AG08396 (cell line): ENCODE results near the gene RCN1.
A peak's percentile ranks its signal among the peaks of the same experiment; 100 is the strongest.
"Not testable (repeated sequence)": the region's sequence is repeated elsewhere in the genome, so short reads cannot be mapped to it uniquely, and the experiment has no call there.

Source experiments
- DNase-seq: peaks from one replicate; pipeline ENCODE4 v3.0.0; 2012; ENCODE audit warnings: low spot score, mixed read lengths

RCN1 gene

DNA sequence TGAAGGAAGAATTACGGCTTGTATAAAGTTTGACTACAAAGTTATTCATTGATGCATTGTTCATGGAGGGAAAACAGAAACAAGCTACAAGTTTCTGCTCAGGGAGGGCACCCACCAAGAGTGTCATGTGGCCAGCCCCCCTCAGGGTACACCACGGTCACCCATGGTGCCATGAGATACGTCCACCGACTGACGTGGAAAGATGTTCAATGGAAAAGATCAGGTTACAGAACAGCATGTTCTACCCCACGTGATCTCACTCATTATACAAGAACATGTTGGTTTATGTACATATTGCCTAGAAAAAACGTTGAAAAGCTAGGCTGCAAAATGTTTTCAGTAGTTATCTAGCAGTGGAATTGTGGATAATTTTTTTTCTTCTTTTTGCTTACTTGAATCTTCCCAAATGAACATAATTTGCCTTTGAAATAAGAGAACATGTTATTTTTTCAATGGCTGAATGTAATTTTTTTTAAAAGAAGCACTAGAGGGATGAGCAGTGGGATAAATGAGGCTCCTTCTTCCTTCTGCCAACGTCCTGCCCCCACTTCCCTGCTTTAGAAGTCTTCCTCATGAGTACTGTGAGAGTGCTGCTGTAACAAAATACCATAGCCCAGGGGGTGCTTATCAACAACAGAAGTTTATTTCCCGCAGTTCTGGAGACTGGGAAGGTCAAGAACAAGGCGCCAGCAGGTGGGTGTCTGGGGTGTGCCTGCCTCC, 22.5 kb downstream of the RCN1 start:
- no peak for DNase-seq

DNA sequence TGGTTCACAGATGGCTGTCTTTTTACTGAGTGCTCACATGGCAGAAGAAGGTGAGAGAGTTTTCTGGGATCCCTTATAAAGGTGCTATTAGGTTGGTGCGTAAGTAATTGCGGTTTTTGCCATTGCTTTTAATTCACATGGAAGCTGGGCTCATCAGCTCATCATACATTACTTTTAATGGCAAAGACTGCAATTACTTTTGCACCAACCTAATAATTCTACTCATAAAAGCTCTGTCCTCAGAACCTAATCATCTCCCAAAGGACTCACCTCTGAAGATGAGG, 23.0 kb downstream of the RCN1 start:
- no peak for DNase-seq

DNA sequence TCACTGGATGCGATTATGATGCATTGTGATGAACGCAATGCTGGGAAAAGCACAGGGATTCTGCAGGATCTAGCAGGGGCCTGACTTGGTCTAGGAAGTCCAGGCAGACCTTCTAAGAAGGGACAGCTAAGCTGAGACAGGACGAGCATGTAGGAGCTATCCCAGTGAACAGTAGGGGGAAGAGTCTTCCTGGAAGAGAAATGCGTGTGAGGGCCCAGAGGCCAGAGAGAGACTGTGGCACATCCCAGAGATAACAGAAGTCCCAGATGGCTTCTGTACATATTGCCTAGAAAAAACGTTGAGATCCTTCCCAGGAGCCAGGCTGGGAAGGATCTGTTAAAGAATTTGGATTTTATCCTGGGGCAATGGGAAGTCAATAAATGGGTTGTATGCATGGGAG, 24.6 kb downstream of the RCN1 start:
- no peak for DNase-seq

DNA sequence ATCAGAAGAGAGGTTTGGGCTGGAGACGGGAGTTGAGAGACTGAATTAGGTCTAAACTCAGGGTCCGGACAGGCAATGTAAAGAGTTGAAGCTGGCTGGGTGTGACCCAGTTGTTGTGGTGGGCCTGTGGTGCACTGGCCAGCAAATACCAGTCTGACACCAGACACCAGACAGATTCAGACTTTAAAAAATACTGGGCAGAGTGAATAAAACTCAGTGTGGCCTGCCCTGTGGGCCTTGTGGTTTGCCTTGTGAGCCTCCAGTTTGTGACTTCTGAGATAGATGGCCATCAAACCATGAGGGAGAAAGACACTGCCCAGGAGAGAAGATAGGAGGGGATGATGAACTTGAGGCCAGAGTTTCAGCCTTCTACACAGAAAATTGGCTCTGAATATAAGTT, 25.8 kb downstream of the RCN1 start:
- DNase-seq, result no peak

DNA sequence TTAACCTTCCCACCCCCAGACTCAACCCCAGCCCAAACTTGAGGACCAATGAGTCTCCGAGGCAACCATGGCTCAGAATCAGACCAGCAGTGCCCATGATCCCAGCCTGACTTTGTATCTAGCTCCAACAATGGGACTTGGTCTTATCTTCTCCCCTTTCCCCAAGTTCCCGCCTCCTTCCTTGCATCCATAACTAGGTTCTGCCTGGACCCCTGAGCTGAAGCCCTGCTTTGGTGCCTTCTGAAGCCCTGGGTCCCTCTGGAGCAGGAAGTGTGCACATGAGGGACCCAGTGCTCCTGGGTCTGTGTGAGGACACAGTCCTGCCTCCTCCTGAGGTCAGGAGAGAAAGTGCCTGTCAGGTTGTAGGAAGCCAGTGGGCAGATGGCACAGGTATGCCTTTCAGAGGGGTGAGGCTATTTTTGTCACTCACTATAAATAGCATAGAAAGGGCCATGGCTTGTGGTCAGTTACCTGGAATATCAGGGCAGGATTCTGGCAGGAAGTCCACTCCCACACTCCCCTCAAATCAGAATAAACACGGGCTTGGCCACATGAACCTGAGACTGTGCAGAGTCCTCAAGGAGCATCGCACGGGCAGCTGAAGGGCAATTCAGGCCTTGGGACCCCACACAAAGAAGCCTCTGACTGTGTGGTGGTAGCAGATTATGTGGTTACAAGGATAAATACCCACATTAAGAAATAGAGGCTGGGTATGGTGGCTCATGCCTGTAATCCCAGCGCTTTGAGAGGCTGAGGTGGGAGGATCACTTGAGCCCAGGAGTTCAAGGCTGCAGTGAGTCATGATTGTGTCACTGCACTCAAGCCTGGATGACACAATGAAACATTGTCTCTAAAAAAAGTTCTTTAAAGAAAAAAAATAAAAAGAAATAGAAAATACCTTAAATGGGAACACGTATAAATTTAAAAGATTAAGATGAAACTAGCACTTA, 27.4 kb downstream of the RCN1 start:
- DNase-seq, result no peak

DNA sequence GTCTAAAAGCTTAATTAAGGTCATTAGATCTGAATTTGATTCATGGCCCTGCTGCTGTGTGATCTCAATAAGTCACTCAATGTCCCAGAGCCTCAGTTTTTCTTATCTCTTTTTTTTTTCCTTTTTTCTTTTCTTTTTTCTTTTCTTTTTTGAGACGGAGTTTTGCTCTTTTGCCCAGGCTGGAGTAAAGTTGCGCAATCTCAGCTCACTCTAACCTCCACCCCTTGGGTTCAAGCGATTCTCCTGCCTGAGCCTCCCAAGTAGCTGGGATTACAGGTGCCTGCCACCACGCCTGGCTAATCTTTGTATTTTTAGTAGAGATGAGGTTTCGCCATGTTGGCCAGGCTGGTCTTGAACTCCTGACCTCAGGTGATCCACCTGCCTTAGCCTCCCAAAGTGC, 28.3 kb downstream of the RCN1 start:
- DNase-seq, result not testable (repeated sequence)

DNA sequence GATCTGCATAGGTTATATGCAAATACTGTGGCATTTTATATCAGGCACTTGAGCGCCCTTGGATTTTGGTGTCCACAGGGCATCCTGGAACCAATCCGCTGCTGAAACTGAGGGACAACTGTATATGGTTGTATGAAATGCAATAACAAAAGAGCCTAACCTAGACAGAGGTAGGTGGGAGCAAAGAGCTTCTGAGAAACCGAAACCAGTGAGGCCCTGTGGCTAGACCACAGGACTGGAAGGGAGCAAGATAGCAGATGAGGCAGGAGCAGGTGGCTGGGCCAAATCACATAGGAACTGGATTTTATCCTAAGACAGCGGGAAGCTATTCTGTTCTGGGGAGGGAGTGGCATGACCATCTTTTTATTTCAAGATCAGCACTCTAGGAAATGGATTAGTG, 30.1 kb downstream of the RCN1 start:
- no peak for DNase-seq

DNA sequence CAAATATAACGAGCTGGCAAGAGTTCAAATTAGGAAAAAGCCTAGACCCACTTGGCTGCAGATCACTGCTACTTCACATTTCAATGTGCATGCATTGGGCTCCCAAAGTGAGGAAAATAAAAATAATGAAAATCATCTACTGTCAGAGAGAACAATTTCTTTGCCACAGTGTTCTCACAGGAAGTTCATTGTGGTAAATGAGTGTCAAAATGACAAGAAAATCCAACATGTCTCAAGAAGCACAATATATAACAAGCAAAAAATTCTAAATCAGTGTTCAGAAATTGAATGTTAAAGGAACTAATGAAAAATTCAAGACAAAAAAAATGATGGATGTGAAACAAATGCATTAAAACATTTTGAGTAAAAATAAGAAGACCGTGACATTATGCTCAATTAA, 31.3 kb downstream of the RCN1 start:
- DNase-seq, result no peak

DNA sequence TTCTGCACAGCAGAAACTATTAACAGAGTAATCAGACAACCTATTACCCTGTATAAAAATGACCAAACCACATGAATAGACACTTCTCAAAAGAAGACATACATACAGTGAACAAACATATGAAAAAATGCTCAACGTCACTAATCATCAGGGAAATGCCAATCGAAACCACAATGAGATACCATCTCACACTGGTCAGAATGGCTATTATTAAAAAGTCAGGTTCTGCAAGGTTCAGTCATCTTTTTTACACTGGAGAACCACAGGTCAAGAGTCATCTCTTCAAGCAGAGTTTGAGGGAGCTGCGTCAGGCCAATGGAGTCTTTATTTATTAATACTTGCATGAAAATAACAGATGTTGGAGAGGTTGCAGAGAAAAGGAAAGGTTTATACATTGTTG, 40.4 kb downstream of the RCN1 start:
- DNase-seq, result no peak

DNA sequence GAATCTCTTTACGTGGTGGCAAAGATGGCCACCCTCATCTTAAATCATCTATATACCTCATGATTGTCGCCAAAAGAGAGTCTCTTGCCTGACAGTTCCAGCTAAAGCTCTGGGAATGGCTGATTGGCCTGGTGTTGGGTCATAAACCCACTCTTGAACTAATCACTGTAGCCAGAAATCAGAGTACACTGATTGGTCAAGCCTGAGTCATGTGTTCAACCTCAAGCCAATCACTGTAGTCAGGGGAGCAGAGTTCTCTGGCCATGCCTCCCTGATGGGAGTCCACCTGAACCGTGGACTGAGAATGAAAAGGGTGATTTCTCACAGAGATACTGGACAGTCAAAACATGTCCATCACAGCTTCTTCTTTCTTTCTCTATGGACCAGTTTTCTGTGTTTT, 45.8 kb downstream of the RCN1 start:
- DNase-seq, result peak; percentile 14

DNA sequence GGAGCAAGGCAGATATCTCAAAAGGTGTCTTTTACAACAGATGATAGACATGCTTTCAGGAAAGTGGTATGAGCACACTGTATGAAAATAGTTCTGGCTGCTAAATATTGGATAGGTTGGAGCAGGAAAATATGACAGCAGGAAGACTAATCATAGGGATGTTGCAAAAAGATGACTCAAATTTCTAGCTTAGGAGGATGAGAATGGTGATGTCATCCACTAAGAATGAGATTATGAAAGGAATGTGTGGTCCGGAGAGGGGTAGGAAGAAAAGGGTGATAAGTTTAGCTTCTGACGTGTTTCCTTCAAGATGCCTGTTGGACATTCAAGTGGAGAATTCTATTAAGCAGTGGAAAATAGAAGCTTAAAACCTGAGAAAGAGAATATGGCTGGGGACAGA, 46.4 kb downstream of the RCN1 start:
- peak; percentile 78 for DNase-seq

DNA sequence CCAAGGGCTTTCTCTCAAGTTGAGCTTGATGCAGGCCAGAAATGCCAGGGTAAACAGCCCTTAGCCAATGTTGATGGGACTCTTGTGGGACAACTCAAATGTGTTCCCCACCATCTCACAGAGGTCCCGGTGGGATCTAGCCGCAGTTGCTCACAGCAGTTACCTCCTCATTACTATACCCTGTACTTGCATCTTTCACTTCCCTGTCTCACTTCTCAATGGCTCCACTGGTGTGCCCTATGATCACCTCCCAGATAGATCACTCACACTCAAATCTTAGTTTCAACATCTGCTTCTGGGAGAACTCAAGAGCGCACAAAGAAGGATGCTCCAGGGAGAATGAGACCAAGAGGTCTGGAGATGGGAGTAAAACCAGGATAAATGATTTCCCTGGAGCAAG, 47.0 kb downstream of the RCN1 start:
- DNase-seq, result no peak

DNA sequence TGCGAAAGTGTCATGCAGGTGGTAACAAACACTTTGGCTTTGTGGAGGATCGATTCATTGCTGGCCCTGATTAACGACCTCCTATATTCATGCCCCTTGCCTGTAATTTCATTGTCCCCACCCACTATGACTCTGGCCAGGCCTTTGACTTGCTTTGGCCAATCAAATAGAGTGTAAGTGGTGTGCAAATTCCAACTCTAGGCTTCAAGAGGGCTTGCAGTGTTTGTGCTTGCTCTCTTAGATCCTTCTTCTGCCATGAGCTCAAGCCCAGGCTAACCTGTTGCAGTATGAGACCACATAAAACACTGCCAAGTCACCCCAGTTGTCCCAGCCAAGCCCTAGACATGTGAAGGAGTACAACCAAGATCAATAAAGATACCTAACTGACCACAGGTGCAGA, 48.0 kb downstream of the RCN1 start:
- DNase-seq, result no peak

DNA sequence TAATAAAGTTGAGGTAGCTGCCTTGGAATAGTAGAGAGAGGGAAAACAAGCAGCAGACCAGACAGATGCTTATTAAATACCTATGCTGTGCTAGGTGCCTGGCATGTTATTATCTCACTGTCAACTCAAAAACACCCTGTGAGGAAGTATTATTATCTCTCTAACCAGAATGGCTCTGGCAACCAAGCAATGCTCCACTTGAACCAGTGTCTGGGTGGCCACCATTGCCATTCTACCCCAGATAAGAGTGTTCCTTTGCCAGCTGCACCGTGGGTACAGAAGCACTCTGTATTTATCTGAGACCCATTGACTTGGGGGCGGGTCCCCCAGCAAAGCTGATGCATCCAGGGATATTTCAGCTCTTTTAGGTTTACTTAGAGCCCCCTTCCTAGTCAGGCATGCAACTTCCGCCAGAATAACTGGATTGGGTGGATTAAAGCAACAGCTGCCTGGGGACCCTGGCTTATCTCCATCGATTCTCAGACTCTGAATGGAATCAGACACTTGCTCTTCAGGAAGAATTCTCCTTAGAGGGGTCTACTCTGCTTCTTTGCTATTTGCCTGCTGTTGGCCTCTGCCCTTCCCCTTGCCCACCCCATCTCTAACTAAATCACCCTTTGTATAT, 49.1 kb downstream of the RCN1 start:
- no peak for DNase-seq

DNA sequence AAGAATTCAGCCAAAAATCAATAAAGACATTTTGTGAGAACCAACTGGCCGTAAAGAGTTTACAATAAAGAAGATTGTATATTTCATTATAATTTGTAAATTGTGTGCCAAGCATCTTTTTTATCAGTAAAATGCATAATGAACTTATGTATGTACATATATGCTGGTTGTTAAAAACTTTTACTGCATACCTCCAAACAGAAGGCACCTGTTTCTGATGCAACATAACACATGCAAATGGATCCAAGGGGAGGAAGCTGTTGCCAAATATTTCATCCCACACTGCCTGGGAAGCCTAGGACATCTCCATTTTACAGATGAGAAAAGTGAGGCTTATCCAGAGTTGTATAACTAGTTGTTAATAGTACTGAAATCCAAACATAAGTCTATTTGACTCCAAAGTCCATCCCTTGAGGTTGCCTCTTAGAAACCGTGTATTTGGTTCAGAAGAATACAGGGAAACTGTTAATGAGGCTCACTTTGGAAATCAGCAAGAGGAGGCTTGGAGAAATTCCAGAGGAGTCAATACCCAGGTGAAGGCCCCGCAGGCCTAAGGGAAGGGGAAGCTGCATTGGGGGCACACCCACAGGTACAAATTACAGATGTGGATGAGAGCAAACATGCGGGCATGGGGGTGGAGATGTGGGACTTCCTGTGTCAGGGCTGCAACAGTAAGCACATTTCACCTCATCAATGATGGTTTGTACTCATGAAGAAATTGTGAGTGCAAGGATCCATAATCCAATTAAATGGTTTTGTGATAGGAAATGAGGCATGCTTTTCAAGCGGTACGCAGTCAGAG, 51.1 kb downstream of the RCN1 start:
- no peak for DNase-seq

DNA sequence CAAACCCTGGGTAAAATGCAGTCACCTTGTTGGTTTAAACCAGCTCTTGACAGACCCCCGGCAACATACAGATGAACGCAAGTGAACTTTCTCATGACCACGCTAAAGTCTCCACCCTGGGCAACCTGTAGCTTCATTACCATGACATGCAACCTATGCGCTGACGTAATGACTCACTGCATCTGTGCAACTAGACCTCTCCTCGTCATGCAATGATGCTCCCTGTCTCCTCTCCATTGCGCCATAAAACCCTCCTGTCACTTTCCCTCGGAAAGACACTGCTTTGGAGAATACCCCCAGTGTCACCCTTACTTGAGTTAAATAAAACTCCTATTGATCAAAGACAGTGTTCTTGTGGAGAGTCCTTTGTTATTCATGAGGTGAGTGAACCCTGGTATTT, 52.5 kb downstream of the RCN1 start:
- DNase-seq, result no peak

DNA sequence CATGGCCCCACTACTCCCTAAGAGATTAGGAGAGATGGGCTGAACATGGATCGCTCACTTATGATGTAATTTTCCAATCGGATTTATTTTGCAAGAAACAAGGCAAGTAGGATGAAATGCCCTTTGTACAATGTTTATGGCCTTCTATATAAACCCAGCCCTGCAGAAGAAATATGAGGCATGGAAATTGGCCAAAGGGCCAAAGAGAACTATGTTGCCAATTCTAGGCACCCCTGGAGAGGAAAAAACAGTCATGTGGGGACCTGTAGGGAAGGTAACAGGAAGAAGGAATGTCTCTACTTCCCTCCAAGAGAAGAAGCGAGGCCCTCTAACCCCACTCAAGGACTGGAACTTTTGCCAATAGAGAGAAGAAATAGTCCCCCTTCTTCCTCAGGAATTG, 54.4 kb downstream of the RCN1 start:
- DNase-seq, result no peak

DNA sequence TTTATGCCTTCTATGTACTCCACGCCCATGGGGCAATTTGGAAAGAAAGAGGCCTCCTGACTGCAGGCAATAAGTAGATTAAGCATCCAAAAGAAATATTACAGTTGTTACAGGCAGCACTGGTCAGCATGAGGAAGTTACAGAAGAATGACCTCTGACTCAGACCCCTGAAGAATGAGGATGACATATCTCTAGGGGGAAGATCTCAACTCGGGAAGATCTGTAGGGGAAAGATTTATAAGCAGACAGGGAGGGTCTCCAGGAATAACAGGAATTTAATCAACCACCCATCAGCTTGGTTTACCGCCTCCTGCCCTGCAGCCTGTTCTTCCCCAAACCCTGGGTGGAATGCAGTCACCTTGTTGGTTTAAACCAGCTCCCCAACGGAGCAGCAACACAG, 58.0 kb downstream of the RCN1 start:
- no peak for DNase-seq

DNA sequence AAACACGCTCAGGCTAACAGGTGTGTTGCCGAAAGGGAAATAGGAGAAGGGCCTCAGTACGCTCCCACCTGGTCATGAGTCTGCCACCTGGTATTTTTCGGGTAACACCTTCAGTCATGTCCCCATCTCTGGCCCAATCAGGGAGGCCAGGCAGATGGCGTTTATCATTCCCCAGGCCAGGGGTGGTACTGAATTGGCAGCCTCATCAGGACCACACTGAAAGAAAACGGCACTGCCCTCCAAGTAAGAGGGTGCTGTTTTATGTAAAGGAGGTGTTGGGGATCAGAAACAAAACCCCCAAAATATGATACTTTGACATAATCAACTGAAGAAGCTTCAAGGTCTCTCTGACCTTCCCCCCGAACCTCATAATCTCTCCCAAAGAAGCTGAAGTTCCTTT, 58.9 kb downstream of the RCN1 start:
- DNase-seq, result no peak

DNA sequence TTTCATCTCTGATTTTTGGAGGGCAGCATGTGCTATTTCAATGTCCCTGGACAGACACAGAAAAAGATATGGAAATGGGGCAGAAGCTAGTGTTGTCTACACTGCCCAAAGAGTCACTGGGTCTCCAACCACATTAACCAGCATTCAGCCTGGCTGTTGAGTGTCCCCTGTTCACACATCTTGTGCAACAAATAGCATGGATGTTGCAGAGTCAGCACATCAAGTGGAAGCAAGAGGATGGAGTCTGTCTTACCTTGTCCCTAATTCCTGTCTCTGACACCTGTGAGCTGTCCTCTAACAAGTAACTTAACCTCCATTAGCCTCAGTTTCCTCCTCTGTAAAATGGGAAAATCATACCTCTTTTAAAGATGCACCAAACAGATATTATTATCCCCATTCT, 60.2 kb downstream of the RCN1 start:
- no peak for DNase-seq

DNA sequence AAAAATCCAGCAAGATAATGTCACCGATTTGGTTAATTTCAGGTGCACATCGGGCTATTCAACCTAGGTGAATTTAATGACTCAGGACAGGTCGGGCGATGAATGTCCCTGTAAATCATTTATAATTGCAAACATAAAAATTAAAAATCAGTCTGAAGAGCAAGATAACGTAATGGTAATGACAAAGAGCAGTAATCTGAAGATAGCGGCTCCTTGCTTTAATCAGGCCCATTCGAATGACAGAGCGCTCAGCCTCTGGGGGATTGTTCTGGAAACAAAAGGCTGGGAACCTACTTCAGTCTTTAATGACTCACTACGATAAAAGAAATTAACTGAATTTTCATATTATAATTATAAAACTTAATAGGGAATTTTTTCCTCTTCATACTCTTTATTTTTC, 61.3 kb downstream of the RCN1 start:
- DNase-seq, result no peak

DNA sequence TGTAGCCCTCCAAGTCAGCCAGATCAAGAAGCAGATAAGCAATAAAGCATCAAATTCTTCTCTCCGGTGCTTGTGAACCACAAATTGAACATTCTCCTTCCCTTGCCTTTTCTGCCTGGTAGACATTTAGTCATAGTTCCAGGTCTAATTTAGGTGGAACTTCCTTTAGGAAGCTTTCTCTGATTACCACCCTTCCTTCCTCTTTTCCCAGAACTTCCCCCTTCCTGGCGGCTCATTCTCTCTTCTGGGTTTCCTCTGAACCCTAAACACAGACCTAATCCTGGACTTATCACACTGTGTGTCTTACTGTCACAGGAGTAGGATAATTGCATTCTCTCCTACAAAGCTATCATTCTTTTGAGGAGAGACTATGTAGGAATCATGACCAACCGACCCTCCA, 61.9 kb downstream of the RCN1 start:
- DNase-seq, result no peak

DNA sequence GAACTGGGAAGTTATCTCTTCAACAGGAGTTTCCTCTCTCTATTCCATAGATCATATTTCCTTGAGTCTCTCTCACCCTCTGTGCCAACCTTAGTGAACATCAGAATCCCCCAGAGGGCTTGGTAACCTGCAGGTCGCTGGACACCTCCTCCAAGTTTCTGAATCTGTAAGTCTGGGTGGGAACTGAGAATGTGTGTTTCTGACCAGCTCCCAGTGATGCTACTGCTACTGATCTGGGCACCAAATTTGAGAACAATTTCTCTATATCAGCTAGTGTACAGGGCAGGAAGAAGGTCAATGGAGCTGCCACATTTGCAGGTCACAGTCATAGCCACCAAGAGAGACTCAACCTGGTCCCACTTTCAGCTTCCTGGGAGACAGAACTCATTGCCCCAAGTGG, 62.9 kb downstream of the RCN1 start:
- no peak for DNase-seq
